Measurements from ENCODE around the gene ZNF263. TPM values are rescaled to one million over a fixed set of nuclear protein-coding genes. Genes with fewer than 3 reads are reported as not detected.
A peak's percentile ranks its signal among the peaks of the same experiment; 100 is the strongest.

ZNF263 gene
- total RNA-seq, 1 experiment from 2014 or later: 37.4 TPM

- CTCF ChIA-PET: no interaction called here
- POLR2A ChIA-PET: no interaction called here
- H3K9me3 Mint-ChIP-seq (ENCODE audit: unreplicated experiment): peaks cover 18% of the 10 kb centered on the region
Observed at GRCh38 chr16:3295783-3296182, 12.5 kb downstream of the ZNF263 start.

GRCh38 chr16:3304370-3304769, 21.1 kb downstream of the ZNF263 start:
- Mint-ChIP-seq H3K9me3 (ENCODE audit: unreplicated experiment) (peaks cover 8% of the 10 kb centered on the region), H3K4me3 (ENCODE audit: unreplicated experiment) (peak overlapping the region; percentile 68), H3K4me1 (ENCODE audit: low read depth, unreplicated experiment) (no peaks in the 10 kb centered on the region), H3K36me3 (ENCODE audit: insufficient read depth, unreplicated experiment) (peaks cover 39% of the 10 kb centered on the region), H3K27ac (ENCODE audit: unreplicated experiment) (peak overlapping the region; percentile 32), H3K27me3 (ENCODE audit: insufficient read depth, unreplicated experiment) (no peaks in the 10 kb centered on the region)
- H3K4me3 ChIP-seq (ENCODE audit: low read depth, low read length): peak overlapping the region; percentile 73
- BruUV-seq (replicated peaks): no TSS peak
- H3K27me3 ChIP-seq (replicated peaks; ENCODE audit: control insufficient read depth, insufficient read depth, low read length): no peaks in the 10 kb centered on the region
- DNase-seq: no peak
- intact Hi-C loops (cut with micrococcal nuclease; ENCODE audit: unreplicated experiment): no loop called here
- no peaks in the 10 kb centered on the region for H3K9me3 ChIP-seq
- CTCF ChIA-PET: interaction anchor here (0.6 to 0.7 kb wide), 3 partner anchors 40 to 139 kb away, joined by 3 to 4 read pairs (median 3); partner anchors contain the start of genes NAA60, ZNF174, ZNF597 and ZSCAN32
- POLR2A ChIA-PET: interaction anchor here (0.6 to 1.6 kb wide), 5 partner anchors 10 to 139 kb away, joined by 3 to 10 read pairs (median 7); partner anchors contain the start of genes NAA60, ZNF174, ZNF597 and ZSCAN32
- TF ChIP-seq CTCF (IDR thresholded peaks at IDR 0.05; ENCODE audit: insufficient read depth in 1 of 2, low read depth in 1 of 2, low read length in 1 of 2, severe bottlenecking in 1 of 2, unreplicated experiment in 1 of 2): no peak
- no peaks in the 10 kb centered on the region; the same call in 1 of the 2 replicates for H3K36me3 ChIP-seq (ENCODE audit: control insufficient read depth, insufficient read depth, low read length)
- no peaks in the 10 kb centered on the region for H3K4me1 ChIP-seq

More at GRCh38 chr16:3295783-3296182, 12.5 kb downstream of the ZNF263 start:
- Mint-ChIP-seq H3K4me3 (ENCODE audit: unreplicated experiment) (no peak overlapping the region), H3K4me1 (ENCODE audit: low read depth, unreplicated experiment) (no peaks in the 10 kb centered on the region), H3K27me3 (ENCODE audit: insufficient read depth, unreplicated experiment) (no peaks in the 10 kb centered on the region), H3K36me3 (ENCODE audit: insufficient read depth, unreplicated experiment) (peaks cover 49% of the 10 kb centered on the region), H3K27ac (ENCODE audit: unreplicated experiment) (no peak overlapping the region)
- no peaks in the 10 kb centered on the region for H3K4me1 ChIP-seq
- DNase-seq: no peak
- TF ChIP-seq CTCF (IDR thresholded peaks at IDR 0.05; ENCODE audit: insufficient read depth in 1 of 2, low read depth in 1 of 2, low read length in 1 of 2, severe bottlenecking in 1 of 2, unreplicated experiment in 1 of 2): no peak
- intact Hi-C loops (cut with micrococcal nuclease; ENCODE audit: unreplicated experiment): no loop called here
- peaks cover 14% of the 10 kb centered on the region; the same call in 1 of the 2 replicates for H3K9me3 ChIP-seq
- no peaks in the 10 kb centered on the region for H3K27me3 ChIP-seq (replicated peaks; ENCODE audit: control insufficient read depth, insufficient read depth, low read length)
- no peak overlapping the region for H3K4me3 ChIP-seq (ENCODE audit: low read depth, low read length)
- no TSS peak for BruUV-seq (replicated peaks)
- H3K36me3 ChIP-seq (ENCODE audit: control insufficient read depth, insufficient read depth, low read length): peaks cover 4% of the 10 kb centered on the region; the same call in 1 of the 2 replicates

- no peaks in the 10 kb centered on the region for H3K27me3 ChIP-seq (replicated peaks; ENCODE audit: control insufficient read depth, insufficient read depth, low read length)
- Mint-ChIP-seq H3K4me1 (ENCODE audit: low read depth, unreplicated experiment) (no peaks in the 10 kb centered on the region), H3K27me3 (ENCODE audit: insufficient read depth, unreplicated experiment) (no peaks in the 10 kb centered on the region), H3K9me3 (ENCODE audit: unreplicated experiment) (peaks cover 4% of the 10 kb centered on the region), H3K4me3 (ENCODE audit: unreplicated experiment) (peak within 1 kb of the TSS; percentile 68), H3K27ac (ENCODE audit: unreplicated experiment) (peak within 1 kb of the TSS; percentile 32), H3K36me3 (ENCODE audit: insufficient read depth, unreplicated experiment) (peaks cover 41% of the 10 kb centered on the region)
- no peak for TF ChIP-seq CTCF (IDR thresholded peaks at IDR 0.05; ENCODE audit: insufficient read depth in 1 of 2, low read depth in 1 of 2, low read length in 1 of 2, severe bottlenecking in 1 of 2, unreplicated experiment in 1 of 2)
- CTCF ChIA-PET: interaction anchor here (0.6 to 0.7 kb wide), 2 partner anchors 41 to 138 kb away, joined by 3 to 4 read pairs; partner anchors contain the start of genes NAA60 and ZNF597
- no TSS peak for BruUV-seq (replicated peaks)
- peak; percentile 83 to 86 for DNase-seq
- peak within 1 kb of the TSS; percentile 73 for H3K4me3 ChIP-seq (ENCODE audit: low read depth, low read length)
- POLR2A ChIA-PET: interaction anchor here (0.5 to 1.6 kb wide), 6 partner anchors 9 to 138 kb away, joined by 3 to 10 read pairs (median 6); partner anchors contain the start of genes NAA60, ZNF174, ZNF597 and ZSCAN32
- no peaks in the 10 kb centered on the region; the same call in 1 of the 2 replicates for H3K36me3 ChIP-seq (ENCODE audit: control insufficient read depth, insufficient read depth, low read length)
- intact Hi-C loops (cut with micrococcal nuclease; ENCODE audit: unreplicated experiment): loop anchor here (1.0 kb wide), 1 partner anchor 41 kb away; no protein-coding TSS in a partner anchor
- no peaks in the 10 kb centered on the region for H3K4me1 ChIP-seq
- H3K9me3 ChIP-seq: no peaks in the 10 kb centered on the region
Observed at GRCh38 chr16:3305109-3306068, 22.1 kb downstream of the ZNF263 start, which contains the start of the genes TIGD7 and ZNF75A. Gene TIGD7, minus strand, starts transcription at chr16:3305430. Its CDS starts 4,816 bp downstream, at chr16:3300614. Gene ZNF75A, plus strand, starts transcription at chr16:3305497. Its CDS starts 2,932 bp downstream, at chr16:3308429.

Measured in Caco-2 (cell line).